NOMO-1 (cell line): ENCODE data around the gene C1orf56.
A peak's percentile ranks its signal among the peaks of the same experiment; 100 is the strongest.

Experiments used
- DNase-seq, 2 experiments: peaks; one replicate each; lab custom pipeline; 2025; ENCODE audit not compliant: unreplicated experiment in 2 of 2; lab: John Stamatoyannopoulos, UW

C1orf56 gene, protein sequence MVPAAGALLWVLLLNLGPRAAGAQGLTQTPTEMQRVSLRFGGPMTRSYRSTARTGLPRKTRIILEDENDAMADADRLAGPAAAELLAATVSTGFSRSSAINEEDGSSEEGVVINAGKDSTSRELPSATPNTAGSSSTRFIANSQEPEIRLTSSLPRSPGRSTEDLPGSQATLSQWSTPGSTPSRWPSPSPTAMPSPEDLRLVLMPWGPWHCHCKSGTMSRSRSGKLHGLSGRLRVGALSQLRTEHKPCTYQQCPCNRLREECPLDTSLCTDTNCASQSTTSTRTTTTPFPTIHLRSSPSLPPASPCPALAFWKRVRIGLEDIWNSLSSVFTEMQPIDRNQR

DNA sequence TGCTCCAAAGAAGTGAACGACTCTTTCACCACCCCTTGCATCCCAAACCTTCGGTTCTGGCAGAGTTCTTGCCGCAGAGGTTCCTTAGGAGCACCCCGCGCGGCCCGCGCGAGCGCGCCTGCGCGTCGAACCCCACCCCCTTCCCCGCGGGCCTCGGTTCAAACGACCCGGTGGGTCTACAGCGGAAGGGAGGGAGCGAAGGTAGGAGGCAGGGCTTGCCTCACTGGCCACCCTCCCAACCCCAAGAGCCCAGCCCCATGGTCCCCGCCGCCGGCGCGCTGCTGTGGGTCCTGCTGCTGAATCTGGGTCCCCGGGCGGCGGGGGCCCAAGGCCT lies at the start of gene C1orf56:
Gene C1orf56, plus strand, starts transcription at position 161 of the 334 bp plus-strand sequence. Its CDS starts 97 bp downstream, at position 258.
- DNase-seq: no peak

DNA sequence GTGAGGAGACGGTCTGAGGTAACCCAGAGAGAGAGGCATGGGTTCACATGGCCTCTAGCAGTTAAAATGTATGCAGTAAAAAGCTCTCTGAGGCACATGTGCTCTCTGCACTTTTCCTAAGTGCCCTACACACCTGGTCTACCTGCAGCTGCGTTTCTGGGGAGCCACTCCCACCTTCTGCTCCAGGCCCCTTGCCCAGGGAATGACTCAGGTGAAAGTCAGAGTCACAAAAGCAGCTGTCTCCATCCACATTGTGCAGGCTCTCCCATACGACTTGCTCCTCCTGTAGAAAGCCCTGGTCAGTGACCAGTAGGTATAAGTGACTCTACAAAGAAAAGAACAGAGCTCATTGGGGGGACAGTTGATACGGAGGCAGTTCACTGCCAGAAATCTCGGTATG lies 49.6 kb upstream of the C1orf56 start:
- DNase-seq: no peak

DNA sequence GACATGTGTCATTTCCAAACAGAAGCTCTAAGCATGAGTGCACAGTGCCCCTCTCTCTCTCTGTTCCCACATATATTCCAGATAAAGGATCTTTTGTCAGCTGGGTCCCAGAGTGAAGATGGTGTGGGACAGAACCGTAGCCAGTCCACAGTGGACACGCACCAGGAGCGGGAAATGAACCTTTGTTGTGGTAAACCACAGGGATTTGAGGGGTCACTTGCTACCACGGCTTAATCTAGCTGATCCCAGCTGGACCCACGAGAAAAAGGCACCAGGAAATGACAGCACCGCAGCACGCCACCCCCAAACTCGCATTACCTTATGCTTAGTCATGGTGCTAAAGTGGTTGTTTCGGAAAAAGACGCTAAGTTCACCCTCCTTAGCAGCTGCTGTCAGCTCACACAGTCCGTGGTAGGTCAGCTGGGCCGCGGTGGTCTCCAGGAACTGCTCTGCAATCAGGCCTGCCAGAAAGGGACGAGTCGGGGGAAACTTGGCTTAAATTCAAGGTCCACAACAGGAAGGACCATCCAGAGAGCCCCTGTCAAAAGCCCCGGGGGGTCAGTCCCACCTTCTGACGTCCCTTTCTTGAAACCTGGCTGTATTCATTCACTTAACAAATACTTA lies 48.4 kb upstream of the C1orf56 start:
- no peak for DNase-seq

DNA sequence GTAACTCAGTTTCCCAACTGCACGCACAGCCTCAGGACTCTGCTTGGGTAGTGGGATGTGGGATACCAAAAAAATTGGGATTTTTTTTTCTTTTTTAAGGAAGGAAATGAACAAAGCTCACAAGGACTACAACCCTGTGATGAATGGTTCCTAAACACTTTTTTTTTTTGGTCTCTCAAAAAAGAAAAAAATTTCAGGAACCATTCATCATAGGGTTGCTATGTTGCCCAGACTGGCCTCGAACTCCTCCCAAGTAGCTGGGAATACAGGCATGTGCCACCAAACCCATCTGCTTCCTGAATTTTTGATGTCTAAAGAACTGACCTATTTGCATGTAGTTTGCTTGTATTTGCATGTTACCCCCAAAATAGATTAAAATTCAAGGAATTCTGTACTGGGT lies 47.6 kb upstream of the C1orf56 start:
- no peak for DNase-seq

DNA sequence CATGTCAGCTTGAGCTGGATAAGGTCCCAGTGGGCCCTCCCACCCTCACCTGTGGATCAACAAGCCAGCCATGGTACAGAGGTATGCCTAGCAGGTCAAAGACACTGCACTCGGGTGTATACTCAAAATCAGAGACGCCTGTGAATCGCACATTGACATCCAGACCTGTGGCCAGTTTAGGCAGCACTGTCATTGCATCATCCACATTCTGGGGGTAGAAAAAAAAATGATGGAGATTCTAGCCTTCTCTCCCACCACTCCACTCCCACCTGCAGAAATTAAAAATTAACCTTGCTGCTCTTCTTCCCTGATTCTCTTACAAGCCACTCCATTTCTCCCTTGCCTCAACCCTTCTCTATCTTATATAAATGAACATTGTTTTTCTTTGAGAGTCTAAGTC lies 47.1 kb upstream of the C1orf56 start:
- DNase-seq: no peak

DNA sequence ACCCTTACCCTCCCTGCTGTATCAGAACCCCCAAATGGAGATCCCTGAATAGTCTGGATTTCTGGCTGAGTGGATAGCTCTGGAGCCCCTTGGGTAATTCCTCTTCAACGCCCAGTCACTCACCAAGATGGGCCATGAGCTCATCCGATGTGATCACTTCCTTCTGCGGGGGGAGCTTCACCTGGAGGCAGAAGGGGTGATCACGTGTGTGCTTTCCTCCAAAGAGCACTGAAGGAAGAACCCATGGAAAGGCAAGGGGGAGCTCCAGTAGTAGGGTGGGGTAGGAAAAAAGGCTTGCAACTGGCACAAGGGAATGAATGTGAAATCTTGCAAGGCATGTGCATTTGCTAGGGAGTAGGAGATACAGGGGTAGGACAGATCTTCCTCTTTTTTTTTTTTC lies 45.9 kb upstream of the C1orf56 start:
- DNase-seq: peak in 1 of 2 experiments; percentile 35

DNA sequence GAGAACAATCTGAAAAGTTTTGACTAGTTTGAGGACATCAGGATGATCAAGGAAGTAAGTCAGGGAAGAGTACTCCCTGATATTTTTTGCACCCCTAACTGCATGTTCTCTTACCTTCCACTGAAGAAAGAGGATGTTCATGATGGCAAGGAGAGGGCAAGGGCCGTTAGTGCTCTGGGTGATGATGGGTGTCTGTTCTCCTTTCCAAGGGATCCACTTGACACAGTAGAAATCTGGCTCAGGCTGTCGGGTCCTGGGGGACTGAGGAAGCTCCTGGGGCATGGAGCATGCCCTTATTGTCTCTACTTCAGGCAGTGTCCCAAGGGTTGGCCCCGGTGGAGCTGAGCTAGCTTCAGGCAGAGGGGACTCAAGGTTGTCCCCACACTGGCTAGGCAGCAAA lies 45.5 kb upstream of the C1orf56 start:
- DNase-seq: no peak

DNA sequence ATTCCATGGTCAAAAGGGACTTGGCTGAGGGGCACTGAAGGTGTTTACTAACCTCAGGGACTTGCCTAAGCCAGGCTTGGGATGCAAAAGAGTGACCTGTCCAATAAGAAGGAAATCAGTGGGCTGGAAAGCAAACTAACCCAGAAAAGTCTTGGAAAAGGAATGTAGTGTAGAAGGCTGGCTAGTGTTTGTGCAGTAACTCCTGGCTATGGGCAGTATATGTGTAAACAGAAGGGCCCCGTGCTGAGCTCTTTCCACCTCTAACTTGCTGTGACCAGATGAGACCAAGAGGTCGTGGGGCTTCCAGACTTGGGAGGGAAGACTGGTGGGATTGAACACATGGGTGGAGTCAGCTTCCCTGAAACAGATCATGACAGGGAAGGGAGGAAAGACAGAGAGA lies 44.9 kb upstream of the C1orf56 start:
- no peak for DNase-seq

GRCh38 chr1:151003180-151003579 lies 44.4 kb upstream of the C1orf56 start:
- peak; percentile 38 to 67 for DNase-seq

- DNase-seq: peak in 1 of 2 experiments; percentile 10
Observed at GRCh38 chr1:151005729-151006319, 41.7 kb upstream of the C1orf56 start.

DNA sequence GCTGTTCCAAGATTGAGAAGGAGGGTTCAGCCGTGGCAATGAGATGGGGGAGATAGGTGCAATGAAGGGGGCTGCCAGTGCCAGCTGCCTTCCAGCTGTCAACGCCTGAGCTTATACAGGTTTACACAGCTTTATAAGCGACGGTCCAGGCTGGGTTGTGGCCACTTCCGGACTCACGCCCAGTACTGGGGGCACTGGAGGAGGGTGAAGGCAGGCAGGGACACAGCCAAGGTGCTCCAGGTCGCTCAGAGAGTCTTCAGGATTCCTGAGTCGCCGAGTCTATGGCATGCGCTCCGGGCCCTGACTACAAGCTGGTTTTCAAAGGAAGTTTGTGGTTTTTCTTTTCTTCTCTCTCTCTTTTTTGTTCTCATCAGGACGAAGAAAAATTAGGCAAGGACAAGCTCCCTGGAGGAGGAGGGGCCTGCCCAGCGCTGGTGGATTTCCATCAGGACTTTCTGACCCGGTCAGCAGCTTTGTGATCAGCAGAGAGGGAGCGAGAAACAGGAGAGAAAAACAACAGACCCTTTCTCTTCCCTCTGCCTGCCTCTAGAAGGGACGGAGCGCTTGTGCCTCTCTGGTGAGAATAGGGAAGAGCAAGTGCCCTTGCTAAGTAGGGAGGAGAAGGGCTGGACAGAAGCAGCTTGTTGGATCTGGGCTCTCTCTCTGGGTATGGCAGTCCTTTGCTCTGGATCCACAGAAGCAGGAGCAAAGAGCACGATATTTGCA lies 41.1 kb upstream of the C1orf56 start, which contains the start of gene MINDY1:
Gene MINDY1, minus strand, starts transcription at position 576 of the 726 bp plus-strand sequence. CDS start 4,285 bp downstream, outside the sequence.
- DNase-seq: peak; percentile 87 to 90

DNA sequence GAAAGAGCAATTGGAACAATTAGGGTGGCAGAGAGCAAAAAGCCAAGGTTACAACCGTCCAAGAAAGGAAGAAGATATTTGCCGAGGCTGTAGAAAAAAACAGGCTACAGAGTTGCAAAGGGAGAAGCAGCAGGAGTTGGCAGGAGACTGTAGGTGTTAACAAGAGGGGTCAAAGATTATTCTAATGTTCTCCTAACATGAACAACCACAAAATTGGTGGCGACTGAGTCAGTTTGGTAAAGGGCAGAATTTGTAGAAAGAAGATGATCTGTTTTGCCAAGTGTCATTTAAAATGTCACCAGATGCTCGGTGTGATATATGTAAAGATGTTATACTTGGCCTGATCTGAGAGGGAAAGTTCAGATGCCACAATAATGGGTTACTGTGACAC lies 39.7 kb upstream of the C1orf56 start:
- no peak for DNase-seq

GRCh38 chr1:151008244-151009205 lies 39.0 kb upstream of the C1orf56 start, which contains the start of gene PRUNE1:
TSS of gene PRUNE1 (plus strand) at chr1:151008449. CDS start at chr1:151008633, 184 bp downstream.
- DNase-seq: peak; percentile 92 to 95

DNA sequence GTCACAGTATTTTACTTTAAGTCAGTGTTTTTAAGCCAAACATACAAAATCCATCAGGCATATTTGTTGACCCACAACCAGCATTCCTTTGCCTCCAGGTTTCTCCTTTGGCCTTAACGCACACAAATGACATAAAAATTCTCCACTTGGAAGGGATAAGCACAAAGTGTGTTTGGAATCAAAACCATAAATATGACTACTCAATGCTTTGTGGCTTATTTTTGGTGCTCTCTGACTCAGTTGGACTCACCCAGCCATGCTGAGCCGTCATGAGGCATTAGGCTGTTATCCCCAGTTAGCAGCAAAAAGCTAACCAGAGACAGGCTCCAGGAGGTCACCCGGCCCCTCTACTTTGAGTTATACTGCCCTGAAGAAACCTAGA lies 38.4 kb upstream of the C1orf56 start:
- no peak for DNase-seq

- no peak for DNase-seq
Observed at GRCh38 chr1:151009674-151010345, 37.7 kb upstream of the C1orf56 start.

DNA sequence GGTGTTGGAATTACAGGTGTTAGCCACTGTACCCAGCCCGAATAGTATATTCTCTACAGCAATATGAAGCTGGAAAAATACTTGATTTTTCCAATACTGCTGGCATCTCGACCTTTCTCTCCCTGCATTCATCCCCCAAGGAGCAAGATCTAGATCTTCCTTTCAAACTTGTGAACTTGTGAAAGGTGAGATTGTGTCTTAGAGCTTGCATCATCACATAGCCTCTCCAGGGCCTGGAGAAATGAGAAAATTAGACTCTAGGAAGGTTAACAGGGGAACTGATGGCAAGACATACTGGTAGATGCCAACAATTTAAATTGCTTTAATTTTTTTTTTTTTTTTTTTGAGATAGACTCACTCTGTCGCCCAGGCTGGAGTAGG lies 37.2 kb upstream of the C1orf56 start:
- DNase-seq: no peak

DNA sequence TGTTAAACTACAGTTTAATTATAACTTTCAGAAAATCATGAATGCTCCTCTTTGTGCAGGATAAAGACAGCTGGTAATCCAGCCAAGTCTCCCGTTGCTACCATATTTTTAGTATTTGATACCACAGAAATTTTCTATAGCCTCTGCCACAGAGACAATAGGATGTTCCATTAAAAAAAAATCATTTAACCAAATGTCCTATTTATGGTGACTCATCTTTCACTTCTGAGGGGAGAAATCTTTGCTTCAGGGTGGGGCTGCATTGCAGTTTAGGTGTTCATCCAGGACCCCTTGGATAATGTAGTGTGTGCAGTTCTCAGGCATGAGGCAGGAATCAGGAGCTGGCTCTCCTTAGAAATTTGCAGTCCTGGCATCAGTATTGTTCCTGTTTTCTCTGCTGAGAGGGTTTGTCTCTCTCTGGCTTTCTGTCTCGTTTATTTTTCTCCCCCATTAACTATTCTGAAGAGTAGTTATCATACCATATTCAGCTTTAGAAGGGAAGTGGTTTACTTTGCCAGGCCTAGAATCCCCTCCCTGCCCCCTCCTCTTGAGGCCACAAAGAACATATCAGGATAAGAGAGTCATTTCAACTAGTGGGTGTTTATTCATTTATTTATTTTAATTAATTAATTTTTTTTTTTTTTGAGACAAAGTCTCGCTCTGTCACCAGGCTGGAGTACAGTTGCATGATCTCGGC lies 36.2 kb upstream of the C1orf56 start:
- DNase-seq: no peak

DNA sequence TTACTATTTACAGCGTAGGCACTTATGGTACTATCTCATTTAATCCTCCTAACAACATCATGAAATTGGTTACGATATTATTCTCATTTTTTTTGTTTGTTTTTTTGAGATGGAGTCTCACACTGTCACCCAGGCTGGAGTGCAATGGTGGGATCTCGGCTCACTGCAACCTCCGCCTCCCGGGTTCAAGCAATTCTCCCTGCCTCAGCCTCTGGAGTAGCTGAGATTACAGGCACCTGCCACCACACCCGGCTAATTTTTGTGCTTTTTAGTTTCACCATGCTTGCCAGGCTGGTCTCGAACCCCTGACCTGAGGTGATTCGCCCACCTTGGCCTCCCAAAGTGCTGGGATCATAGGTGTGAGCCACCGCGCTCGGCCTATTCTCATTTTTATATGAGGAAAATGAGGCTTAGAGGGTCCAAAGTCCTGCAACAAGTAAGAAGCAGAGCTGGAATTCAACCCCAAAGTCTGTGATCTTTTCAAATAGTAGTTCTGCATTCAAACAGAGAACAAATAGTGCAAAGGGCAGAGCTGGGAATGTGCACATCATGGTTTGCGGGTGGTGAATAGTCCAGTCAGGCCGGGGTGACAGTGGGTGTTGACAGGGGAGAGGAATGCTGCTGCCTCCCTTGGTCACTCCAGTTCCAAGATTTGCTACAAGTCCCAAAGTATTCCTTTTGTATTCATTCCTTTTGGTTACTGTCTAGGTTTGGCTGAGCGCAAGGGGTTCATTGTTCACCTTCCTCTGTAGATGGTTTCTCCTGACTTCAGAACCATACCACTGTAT lies 34.7 kb upstream of the C1orf56 start:
- no peak for DNase-seq
